Measurements from ENCODE around the gene LTA. TPM values are rescaled to one million over a fixed set of nuclear protein-coding genes. Genes with fewer than 3 reads are reported as not detected.
A peak's percentile ranks its signal among the peaks of the same experiment; 100 is the strongest.

LTA gene
- total RNA-seq, 1 experiment from 2014 or later = not detected

DNA sequence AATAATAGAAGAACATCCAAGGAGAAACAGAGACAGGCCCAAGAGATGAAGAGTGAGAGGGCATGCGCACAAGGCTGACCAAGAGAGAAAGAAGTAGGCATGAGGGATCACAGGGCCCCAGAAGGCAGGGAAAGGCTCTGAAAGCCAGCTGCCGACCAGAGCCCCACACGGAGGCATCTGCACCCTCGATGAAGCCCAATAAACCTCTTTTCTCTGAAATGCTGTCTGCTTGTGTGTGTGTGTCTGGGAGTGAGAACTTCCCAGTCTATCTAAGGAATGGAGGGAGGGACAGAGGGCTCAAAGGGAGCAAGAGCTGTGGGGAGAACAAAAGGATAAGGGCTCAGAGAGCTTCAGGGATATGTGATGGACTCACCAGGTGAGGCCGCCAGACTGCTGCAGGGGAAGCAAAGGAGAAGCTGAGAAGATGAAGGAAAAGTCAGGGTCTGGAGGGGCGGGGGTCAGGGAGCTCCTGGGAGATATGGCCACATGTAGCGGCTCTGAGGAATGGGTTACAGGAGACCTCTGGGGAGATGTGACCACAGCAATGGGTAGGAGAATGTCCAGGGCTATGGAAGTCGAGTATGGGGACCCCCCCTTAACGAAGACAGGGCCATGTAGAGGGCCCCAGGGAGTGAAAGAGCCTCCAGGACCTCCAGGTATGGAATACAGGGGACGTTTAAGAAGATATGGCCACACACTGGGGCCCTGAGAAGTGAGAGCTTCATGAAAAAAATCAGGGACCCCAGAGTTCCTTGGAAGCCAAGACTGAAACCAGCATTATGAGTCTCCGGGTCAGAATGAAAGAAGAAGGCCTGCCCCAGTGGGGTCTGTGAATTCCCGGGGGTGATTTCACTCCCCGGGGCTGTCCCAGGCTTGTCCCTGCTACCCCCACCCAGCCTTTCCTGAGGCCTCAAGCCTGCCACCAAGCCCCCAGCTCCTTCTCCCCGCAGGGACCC, 2.3 kb downstream of the LTA start:
- Histone ChIP-seq H3K27me3 (replicated peaks; ENCODE audit: control insufficient read depth, insufficient read depth, low read length) (no peaks in the 10 kb centered on the region), H3K4me1 (peaks cover 10% of the 10 kb centered on the region), H3K4me3 (ENCODE audit: low read depth, low read length) (no peak overlapping the region), H3K9me3 (no peaks in the 10 kb centered on the region), H3K36me3 (ENCODE audit: control insufficient read depth, insufficient read depth, low read length) (no peaks in the 10 kb centered on the region)
- Mint-ChIP-seq H3K36me3 (ENCODE audit: insufficient read depth, unreplicated experiment) (no peaks in the 10 kb centered on the region), H3K9me3 (ENCODE audit: unreplicated experiment) (no peaks in the 10 kb centered on the region), H3K4me1 (ENCODE audit: low read depth, unreplicated experiment) (peaks cover 12% of the 10 kb centered on the region), H3K27me3 (ENCODE audit: insufficient read depth, unreplicated experiment) (no peaks in the 10 kb centered on the region), H3K27ac (ENCODE audit: unreplicated experiment) (peak overlapping the region; percentile 53), H3K4me3 (ENCODE audit: unreplicated experiment) (no peak overlapping the region)
- intact Hi-C loops (cut with micrococcal nuclease; ENCODE audit: unreplicated experiment) = loop anchor here (1.0 kb wide), 1 partner anchor 27 kb away; the partner anchor contains the start of gene NFKBIL1
- no peak for DNase-seq
- ChIA-PET POLR2A (interaction anchor here (1.6 kb wide), 1 partner anchor 33 kb away, joined by 5 read pairs; the partner anchor contains the start of gene DDX39B), CTCF (interaction anchor here (0.6 to 1.7 kb wide), 4 partner anchors 22 to 552 kb away, joined by 3 to 9 read pairs (median 4); partner anchors contain the start of gene NFKBIL1)
- no peak for TF ChIP-seq CTCF (IDR thresholded peaks at IDR 0.05; ENCODE audit: insufficient read depth in 1 of 2, low read depth in 1 of 2, low read length in 1 of 2, severe bottlenecking in 1 of 2, unreplicated experiment in 1 of 2)
- no TSS peak for BruUV-seq (replicated peaks)

GRCh38 chr6:31575335-31575901, 3.3 kb downstream of the LTA start, which contains the start of gene TNF:
TNF (plus strand) TSS chr6:31575565; CDS start chr6:31575742, 177 bp downstream.
- TF ChIP-seq CTCF (IDR thresholded peaks at IDR 0.05; ENCODE audit: insufficient read depth in 1 of 2, low read depth in 1 of 2, low read length in 1 of 2, severe bottlenecking in 1 of 2, unreplicated experiment in 1 of 2) = no peak
- Histone ChIP-seq H3K9me3 (no peaks in the 10 kb centered on the region), H3K4me3 (ENCODE audit: low read depth, low read length) (no peak within 1 kb of the TSS), H3K4me1 (peaks cover 10% of the 10 kb centered on the region), H3K27me3 (replicated peaks; ENCODE audit: control insufficient read depth, insufficient read depth, low read length) (no peaks in the 10 kb centered on the region), H3K36me3 (ENCODE audit: control insufficient read depth, insufficient read depth, low read length) (no peaks in the 10 kb centered on the region)
- CTCF ChIA-PET = interaction anchor here (0.5 to 1.1 kb wide), 3 partner anchors 24 to 553 kb away, joined by 3 read pairs; partner anchors contain the start of gene NFKBIL1
- no peak for DNase-seq
- H3K4me3 Mint-ChIP-seq (ENCODE audit: unreplicated experiment) = no peak within 1 kb of the TSS
- peak within 1 kb of the TSS; percentile 53 for H3K27ac Mint-ChIP-seq (ENCODE audit: unreplicated experiment)
- peaks cover 15% of the 10 kb centered on the region for H3K4me1 Mint-ChIP-seq (ENCODE audit: low read depth, unreplicated experiment)
- H3K27me3 Mint-ChIP-seq (ENCODE audit: insufficient read depth, unreplicated experiment) = no peaks in the 10 kb centered on the region
- H3K36me3 Mint-ChIP-seq (ENCODE audit: insufficient read depth, unreplicated experiment) = no peaks in the 10 kb centered on the region
- no TSS peak for BruUV-seq (replicated peaks)
- intact Hi-C loops (cut with micrococcal nuclease; ENCODE audit: unreplicated experiment) = no loop called here
- no peaks in the 10 kb centered on the region for H3K9me3 Mint-ChIP-seq (ENCODE audit: unreplicated experiment)
- POLR2A ChIA-PET = no interaction called here

DNA sequence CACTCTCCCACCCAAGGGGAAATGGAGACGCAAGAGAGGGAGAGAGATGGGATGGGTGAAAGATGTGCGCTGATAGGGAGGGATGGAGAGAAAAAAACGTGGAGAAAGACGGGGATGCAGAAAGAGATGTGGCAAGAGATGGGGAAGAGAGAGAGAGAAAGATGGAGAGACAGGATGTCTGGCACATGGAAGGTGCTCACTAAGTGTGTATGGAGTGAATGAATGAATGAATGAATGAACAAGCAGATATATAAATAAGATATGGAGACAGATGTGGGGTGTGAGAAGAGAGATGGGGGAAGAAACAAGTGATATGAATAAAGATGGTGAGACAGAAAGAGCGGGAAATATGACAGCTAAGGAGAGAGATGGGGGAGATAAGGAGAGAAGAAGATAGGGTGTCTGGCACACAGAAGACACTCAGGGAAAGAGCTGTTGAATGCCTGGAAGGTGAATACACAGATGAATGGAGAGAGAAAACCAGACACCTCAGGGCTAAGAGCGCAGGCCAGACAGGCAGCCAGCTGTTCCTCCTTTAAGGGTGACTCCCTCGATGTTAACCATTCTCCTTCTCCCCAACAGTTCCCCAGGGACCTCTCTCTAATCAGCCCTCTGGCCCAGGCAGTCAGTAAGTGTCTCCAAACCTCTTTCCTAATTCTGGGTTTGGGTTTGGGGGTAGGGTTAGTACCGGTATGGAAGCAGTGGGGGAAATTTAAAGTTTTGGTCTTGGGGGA, 4.0 kb downstream of the LTA start:
- POLR2A ChIA-PET = no interaction called here
- H3K9me3 ChIP-seq = no peaks in the 10 kb centered on the region
- H3K36me3 ChIP-seq (ENCODE audit: control insufficient read depth, insufficient read depth, low read length) = no peaks in the 10 kb centered on the region
- Mint-ChIP-seq H3K27me3 (ENCODE audit: insufficient read depth, unreplicated experiment) (no peaks in the 10 kb centered on the region), H3K4me3 (ENCODE audit: unreplicated experiment) (no peak overlapping the region), H3K36me3 (ENCODE audit: insufficient read depth, unreplicated experiment) (peaks cover 4% of the 10 kb centered on the region), H3K9me3 (ENCODE audit: unreplicated experiment) (no peaks in the 10 kb centered on the region), H3K27ac (ENCODE audit: unreplicated experiment) (no peak overlapping the region), H3K4me1 (ENCODE audit: low read depth, unreplicated experiment) (peaks cover 22% of the 10 kb centered on the region)
- no peaks in the 10 kb centered on the region for H3K27me3 ChIP-seq (replicated peaks; ENCODE audit: control insufficient read depth, insufficient read depth, low read length)
- peaks cover 14% of the 10 kb centered on the region for H3K4me1 ChIP-seq
- no peak overlapping the region for H3K4me3 ChIP-seq (ENCODE audit: low read depth, low read length)
- intact Hi-C loops (cut with micrococcal nuclease; ENCODE audit: unreplicated experiment) = no loop called here
- no peak for TF ChIP-seq CTCF (IDR thresholded peaks at IDR 0.05; ENCODE audit: insufficient read depth in 1 of 2, low read depth in 1 of 2, low read length in 1 of 2, severe bottlenecking in 1 of 2, unreplicated experiment in 1 of 2)
- BruUV-seq (replicated peaks) = no TSS peak
- CTCF ChIA-PET = interaction anchor here (0.5 to 1.1 kb wide), 4 partner anchors 20 to 28 kb away, joined by 3 to 4 read pairs (median 3); partner anchors contain the start of gene NFKBIL1
- no peak for DNase-seq
